GM19043 (cell line): ENCODE measurements around the gene CBX8.

Experiments
- ATAC-seq: cut with Tn5 transposase; IDR thresholded peaks from one replicate; pipeline ENCODE4 v1.9.1; 2021; ENCODE audit warnings: low read depth; ENCODE audit not compliant: unreplicated experiment

CBX8 gene

DNA sequence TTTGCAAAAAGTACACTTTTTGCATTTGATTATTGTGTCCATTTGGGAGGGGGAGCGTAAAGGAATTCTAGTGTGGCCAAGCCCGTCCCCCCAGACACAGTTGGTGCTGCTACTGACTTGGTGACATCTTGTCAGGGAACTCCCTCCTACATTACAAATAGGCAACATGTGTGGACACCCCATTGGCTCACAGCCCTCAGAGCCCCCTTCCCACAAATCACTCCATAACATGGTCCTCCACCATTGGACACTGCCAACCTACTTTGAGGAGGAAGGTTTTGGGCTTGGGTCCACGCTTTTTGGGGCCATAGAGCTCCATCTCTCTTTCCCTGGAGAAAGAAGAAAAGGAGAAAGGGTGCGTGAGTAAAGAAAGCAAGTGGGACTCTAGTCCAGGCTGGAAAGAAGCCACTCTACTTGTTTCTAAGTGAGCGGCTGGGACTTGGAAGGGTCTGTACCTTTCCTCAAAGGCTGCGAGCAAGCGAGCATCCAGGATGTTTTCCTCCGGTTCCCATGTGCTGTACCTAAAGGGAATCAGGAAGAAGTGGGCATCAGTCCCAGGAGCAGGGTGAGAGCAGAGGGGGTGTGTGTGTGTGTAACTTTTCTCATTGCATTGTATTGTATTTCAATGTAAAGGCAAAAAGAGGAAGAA is 958 bp downstream of the CBX8 start:
- ATAC-seq = no peak

DNA sequence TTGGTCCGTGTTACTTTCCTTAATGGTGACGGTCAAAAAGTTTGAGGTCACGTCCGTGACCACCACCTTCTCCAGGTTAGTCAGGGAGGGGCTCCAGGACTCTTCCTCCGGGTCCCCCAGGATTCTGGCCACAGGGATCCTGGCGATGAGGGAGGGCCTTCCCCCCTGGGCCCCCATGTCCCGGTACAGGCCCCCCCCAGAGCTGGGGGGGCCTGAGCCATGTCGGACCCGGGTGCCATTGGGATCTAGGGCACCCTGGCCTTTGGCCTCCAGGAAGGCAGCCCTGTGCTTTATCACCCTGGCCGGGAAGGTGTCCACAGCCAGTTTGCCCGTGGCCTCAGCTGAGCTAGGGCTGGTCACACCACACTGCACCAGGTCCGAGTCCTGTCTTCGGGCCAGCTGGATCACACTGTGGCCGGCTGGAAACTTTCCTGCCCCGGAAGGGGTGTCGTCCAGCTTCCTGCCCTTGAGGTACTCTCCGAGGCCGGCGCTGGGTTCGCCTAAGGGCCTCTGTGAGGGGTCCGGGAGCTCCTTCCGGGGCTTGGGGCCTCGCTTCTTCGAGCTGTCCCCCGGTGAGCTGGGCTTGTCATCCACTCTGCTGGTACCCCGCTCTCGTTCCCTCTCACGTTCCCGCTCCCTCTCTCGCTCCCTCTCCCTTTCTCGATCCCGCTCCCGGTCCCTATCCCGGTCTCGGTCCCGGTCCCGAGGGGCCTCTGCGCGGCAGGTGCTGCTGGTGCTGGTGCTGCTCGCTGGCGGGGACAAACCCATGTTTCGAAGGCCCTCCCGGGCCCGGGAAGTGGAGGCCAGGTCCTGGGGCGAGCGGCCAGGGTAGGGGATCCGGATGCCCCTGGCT is 2.0 kb downstream of the CBX8 start:
- no peak for ATAC-seq

DNA sequence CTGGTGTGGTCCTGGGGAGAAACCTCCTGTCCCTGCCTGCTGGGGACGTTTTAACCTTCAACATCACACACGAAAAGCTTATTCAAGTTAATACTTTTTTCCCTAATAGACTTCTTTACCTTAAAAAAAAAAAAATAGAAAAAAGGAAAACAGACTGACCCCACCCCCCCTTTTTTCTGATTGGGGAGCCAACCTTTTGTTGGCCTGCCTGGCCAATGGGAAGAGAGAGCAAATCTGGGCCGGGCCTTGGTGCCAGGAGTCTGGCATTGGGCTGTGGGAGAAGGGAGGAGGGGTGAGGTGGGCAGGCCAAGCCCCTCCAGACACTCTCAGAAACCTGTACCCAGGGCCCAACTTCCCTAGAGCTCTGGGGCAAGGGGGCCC is 3.0 kb downstream of the CBX8 start:
- no peak for ATAC-seq

DNA sequence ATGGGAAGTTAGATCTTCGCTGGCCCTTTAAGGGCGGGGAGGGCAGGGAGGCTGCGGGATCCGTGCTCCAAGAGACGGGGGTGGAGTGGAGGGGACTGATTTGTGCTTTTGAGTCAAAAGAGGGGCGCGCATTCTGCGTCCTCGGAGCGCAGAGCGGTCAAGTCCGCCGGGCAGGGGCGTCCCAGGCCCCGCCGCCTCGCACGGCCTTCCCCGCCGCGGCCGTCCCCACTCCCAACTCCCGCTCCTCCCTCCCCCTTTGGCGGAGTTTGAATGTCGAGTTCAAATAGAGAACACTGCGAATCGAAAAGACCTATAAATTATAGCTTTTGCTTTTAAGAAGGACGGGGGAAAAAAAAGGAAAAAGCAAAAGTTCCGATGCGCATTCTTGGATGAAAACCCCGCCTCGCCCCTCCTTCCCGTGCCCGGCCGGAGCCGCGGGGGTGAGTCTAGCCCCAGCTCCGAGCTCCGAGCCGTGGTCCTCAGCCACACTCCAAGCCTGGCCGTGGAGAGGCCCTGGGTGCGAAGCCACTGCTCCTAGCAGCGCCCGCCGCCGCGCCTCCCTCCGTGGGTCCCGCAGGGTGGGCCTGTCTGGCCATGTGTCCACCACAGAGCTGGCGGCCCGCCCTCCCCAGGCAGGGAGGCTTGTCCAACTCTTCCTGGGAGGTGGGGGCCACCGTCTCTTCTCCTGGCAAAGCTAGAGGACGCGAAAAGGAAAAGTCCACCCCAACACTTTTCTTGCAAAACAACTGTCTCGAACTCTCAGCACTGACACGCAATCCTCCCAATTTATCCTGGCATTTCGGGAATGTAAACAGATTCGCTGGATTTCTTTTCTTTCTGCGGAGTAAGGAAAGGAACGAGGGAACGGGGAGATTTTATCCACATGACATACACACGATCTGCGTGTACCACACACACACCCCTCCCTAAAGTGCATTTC is 3.6 kb downstream of the CBX8 start:
- no peak for ATAC-seq

DNA sequence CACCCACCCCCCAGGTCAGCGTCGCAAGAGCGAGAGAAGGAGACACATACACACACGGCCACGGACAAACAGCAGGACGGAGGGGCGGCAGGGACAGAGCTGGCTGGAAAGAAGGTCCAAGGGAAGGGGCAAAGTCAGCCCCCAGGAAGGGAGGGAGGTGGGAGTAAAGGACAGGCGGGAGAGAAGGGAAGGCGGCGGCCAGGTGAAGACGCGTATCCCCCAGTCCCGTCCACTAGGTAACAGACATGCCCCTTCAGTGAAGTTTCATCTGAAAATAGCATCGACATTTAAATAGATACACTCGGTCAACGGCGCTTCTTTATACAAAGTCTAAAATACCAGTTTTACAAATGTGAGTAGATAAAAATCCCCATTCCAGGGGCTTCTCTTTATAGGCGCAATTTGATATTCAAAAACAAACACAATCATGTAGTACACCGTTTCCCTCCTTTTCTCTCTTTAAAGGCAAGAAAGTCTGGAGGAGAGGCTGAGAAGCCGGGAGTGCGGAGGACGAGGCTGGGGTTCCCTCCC is 4.5 kb downstream of the CBX8 start:
- no peak for ATAC-seq

DNA sequence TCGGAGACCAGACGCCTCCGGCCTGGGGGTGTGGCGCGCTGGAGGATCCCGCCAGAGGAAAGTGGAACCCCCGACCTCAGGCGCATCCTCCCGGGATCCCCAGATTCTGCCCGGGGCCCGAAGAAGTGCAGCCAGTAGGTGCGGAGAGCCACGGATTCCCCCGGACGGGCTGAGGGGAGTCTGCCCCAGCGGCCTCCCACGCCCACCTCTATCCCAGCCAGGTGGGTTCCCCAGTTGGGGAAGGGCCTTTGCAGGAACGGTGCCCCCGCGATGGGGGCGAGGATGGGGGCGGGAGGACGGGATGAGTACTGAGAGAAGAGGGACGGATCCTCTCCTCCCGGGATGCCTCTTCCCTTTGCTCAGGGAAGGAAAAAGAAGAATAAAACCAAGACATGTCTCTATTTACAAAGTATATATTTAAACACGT is 5.1 kb downstream of the CBX8 start:
- ATAC-seq = no peak

DNA sequence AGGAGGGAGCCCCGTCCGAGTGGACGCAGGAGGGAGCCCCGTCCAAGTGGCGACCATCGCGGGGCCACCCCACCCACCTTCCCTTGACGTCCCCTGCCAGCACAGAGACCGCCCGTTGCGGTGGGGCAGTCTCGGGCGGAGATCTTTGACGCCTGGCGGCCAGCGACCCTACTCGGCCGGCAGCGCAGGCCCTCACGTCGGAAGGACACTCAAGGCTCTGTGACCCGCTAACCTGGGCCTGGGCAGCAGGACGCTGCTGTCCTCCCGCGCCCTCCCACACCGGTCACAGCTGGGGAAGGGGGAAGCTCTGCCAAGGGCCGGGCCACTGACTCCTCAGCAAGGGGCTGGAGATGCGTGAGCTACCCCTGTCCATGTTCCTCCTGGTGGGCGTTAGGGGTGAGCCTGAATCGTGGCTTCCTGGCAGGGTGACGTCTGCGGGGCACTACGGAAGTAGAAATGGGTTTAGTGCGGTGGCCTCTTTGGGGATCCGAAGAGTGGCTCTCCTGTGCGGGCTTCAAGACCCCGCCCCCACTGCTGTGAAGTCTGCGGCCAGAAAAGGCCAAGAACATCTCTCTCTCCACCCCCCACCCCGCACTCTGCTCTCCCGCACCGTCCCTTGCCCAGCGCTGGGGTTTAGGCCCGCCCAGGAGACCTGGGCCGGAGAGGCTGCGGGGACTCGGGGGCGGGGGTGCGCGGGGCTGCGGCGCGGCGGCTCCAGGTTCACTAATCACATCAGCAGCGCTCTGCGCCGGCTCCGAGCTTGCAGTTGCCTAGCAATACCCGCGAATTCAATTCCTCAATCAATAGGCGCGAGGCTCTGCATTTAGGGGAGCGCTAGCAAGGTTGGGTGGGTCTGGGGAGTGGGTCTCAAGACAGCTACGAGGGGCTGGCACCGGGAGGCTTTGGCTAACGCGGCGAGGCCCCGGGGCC is 5.8 kb downstream of the CBX8 start:
- ATAC-seq = no peak

DNA sequence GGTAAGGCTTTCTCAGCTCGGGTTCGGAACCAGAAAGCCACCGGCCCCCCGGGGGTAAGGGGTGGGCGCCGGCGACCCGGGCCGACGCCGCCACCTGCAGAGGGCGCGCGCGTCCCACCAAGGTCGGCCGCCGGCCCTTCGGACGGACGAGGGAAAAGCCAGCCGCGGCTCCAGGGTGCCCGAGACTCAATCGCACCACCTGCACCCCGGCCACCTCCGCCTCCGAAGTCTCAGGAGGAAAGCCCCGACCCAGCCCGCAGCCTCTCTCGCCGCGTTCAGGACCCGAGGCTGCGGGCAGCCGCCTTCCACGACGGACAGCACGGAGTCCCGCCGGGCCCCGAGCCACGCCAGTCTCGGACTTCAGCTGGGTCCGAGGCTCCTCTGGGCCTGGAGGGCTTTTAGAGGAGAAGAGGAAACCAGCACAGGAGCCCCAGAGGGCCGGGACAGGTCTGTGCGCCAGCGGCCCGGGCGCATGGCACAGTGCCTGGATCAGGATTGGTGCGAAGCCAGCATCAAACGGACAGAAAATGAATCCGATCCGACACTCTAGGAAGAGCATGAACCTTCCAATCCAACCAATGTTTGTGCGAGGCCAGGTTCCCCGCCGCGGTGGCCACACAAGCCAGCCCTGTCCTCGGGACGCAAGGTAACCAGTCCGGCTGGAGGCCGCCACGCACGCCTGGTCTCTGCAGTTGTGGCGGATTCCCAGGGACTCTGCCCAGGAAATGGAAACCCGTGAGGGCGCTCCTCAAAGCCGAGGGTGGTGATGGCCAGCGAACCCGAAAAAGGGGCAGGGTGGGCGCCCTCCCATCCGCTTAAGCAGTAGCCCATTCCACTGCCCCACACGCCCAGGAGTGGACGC is 6.7 kb downstream of the CBX8 start:
- ATAC-seq = no peak

DNA sequence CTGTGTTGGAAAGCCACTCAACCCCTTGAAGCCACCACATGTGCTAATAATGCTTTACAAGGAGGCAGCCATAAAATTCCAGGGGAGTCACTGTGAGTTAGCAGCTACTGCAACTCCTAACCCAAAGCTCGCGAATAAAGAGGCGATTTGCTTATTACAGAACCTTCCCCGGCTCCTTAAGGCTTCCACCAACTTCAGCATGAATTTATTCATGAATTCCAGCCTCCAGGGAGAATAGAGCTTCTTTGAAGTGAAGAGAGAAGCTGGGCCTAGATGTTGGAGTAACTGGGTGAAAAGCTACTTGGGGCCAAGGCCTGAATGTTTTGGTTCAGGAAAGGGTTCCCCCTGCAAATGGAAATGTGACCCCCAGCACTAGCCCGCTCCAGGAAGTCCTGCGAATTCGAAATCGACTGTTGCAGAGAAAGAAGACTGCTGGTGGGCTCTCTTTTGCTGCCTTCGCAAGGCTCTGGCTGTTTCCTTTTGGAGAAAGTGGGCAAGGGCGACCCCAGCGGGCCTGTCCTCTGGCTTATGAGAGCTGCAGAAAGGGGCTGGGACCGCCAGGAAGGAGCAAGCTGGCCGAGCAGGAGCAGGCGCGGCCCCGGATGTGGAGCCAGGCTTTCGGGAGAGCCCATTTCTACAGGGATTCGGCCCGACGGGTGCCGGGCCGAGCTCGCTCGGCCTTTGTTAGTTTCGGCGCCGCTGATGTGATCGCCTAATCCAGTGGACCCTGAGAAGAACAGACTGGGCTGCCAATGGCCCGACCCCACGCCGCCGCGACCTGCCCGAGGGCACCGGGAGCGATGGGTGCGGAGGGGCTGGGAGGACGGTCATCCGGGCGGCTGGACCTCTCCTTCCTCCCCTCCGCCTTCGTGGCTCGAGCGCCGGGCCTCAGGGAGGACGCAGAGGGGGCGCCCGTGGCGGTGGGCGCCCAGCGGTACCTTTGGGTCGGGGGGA is 7.6 kb downstream of the CBX8 start:
- no peak for ATAC-seq

DNA sequence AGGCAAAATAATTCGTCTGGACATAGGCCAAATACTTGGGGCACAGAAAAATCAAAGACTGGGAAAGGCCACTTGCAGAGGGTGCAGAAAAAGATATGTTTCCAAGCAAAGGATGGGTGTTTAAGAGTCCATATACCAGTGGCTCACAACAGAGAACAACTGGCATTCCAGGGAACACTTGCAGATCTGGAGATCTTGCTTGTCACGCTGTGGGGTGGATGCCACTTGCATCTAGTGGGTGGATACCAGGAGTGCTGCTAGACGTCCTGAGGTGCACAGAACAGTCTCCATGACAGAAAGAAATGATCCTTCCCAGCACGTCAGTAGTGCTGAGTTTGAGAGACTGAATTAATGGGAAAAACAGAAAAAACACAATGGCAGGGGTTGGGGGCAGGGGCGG is 8.4 kb downstream of the CBX8 start:
- no peak for ATAC-seq

DNA sequence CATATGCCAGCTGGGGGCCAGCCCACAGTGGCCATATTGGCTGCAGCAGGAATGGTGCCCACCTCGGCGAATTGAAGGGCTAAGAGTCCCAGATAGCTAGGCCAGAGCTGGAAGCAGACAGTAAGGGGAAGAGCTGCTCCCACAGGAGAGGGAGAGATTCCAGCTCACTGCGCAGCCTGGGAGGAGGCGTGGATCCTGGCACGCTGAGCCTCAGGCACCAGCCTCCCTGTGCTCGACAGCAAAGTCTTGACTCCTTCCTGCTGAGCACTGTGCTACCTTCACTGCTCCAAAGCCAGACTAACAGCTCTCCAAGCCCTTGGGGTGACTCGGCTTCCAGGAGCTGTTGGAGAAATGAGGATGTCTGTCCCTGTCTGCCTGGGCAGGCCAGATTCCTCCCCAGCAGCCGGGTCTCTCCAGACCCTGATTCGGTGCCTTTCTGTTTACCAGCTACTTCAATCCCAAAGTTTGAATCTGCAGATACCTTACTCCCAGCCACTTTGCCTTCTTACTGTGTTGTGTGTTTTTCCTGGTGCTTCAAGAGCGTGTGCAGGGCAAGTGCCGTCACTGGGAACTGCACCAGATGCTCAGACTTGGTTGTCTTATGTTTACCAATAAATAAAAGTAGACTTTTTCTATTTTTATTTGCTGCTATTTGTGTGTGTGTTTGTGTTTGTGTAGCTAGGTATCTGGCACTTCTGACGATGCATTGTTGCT is 9.8 kb downstream of the CBX8 start:
- ATAC-seq = no peak

DNA sequence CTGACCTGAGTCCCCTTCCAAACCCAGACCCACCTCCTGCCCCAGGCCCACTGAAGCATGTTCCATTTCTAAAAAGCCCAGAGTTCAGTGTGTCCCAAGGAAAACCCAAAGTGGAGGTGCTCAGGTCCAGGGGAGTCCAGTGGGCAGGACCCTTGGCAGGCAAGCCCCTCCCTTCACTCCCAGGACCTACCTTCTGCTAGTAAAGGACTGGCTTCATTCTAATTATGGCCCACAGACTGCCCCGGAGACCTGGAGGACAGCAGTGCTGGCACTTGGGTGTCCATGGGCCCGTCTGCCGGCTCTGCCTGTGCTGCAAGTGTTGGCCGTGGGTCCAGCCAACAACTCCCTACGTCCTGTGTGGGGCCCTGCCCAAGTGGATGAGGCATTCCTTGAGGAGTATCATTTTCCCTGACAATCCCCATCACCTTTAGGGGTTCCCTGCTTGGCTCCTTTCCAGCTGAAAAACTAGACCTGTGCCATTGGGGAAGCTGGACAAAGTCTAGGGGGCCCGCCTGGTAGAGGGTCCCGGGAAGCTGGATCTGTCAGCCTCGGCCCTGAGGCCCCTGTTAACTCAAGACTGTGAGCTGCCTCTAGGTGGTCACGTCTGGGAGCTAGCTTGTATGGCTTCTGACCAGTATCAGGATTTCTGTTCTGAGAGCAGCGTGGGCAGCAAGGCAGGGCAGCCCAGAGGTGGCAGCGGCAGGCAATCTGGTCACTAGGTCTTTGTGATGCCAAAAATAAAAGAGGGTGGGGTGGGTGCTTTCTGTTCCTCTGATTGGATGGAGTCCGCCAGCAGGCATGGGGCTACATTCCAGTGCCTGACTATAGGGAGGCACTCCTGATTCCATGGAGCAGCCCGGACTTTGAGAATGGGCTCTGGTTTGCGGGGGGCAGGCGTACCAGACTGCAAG is 10.7 kb downstream of the CBX8 start:
- no peak for ATAC-seq

DNA sequence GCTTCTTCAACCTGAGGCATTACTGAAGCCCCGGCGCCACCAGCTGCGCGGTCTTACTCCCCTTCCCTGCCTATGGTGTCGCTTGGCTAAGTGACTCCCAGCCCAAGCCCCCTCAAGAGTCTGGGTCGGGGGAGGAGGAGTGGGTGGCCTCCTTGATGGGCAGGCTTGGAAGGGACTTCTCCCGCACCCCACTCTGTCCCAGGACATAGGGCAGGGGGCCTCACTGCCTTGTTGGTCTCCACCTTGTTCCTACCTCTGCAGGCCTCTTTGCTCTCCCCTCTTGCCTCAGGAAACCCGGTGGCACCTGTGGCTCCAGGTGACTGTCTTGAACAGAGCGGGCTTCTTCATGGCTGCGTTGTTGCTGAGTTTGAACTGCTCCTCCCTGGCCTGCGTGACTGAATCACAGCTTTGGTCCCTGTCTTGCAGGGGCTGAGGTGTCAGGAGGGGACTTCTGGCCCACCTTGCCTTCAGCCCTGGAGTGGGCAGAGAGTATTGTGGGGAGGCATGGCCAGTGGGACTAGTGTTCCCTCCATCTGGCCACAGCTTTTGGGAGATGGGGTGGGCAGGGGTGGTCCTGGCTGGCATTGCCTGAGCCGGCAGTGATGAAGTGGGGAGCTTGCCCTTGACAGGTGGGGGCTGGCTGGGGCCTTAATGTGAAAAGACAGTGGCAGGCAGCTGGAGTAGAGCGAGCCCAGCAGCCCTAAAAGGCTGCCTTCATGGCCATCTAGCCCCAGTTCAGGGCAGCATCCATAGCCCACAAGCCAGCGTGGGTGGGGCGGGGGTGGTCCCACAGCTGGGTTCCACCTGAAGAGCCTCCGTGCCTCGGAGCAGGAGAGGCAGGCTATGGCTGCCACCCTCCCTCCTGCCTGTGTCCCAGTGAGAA is 11.6 kb downstream of the CBX8 start:
- no peak for ATAC-seq

DNA sequence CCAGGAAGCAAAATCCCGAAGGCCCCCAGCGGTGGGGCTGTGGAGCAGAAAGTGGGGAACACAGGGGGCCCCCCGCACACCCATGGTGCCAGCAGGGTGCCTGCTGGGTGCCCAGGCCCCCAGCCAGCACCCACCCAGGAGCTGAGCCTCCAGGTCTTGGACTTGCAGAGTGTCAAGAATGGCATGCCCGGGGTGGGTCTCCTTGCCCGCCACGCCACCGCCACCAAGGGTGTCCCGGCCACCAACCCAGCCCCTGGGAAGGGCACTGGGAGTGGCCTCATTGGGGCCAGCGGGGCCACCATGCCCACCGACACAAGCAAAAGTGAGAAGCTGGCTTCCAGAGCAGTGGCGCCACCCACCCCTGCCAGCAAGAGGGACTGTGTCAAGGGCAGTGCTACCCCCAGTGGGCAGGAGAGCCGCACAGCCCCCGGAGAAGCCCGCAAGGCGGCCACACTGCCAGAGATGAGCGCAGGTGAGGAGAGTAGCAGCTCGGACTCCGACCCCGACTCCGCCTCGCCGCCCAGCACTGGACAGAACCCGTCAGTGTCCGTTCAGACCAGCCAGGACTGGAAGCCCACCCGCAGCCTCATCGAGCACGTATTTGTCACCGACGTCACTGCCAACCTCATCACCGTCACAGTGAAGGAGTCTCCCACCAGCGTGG is 12.4 kb downstream of the CBX8 start:
- no peak for ATAC-seq

DNA sequence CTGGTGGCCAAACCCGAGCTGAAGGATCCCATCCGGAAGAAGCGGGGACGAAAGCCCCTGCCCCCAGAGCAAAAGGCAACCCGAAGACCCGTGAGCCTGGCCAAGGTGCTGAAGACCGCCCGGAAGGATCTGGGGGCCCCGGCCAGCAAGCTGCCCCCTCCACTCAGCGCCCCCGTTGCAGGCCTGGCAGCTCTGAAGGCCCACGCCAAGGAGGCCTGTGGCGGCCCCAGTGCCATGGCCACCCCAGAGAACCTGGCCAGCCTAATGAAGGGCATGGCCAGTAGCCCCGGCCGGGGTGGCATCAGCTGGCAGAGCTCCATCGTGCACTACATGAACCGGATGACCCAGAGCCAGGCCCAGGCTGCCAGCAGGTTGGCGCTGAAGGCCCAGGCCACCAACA is 13.0 kb downstream of the CBX8 start:
- ATAC-seq = no peak
